Measurements from ENCODE around the gene PSAPL1.

- TF ChIP-seq ZBTB7A (IDR thresholded peaks at IDR 0.05; ENCODE audit: low read depth) (no peak), EGR1 (IDR thresholded peaks at IDR 0.05) (no peak), MAX (IDR thresholded peaks at IDR 0.05) (no peak), TAF1 (IDR thresholded peaks at IDR 0.05; ENCODE audit: low read depth) (no peak), RAD21 (IDR thresholded peaks at IDR 0.05; ENCODE audit: low read depth) (no peak), FOXM1 (IDR thresholded peaks at IDR 0.05; ENCODE audit: borderline replicate concordance, low read depth) (no peak), EP300 (IDR thresholded peaks at IDR 0.05; ENCODE audit: borderline replicate concordance) (no peak), USF1 (IDR thresholded peaks at IDR 0.05) (no peak), TEAD4 (IDR thresholded peaks at IDR 0.05) (no peak), NFIC (IDR thresholded peaks at IDR 0.05) (no peak)
These were observed 38.4 kb upstream of the PSAPL1 start for GRCh38 chr4:7473081-7473480.
